Measurements from ENCODE around the gene CCDC91. TPM values are rescaled to one million over a fixed set of nuclear protein-coding genes. Genes with fewer than 3 reads are reported as not detected.

CCDC91 gene
- total RNA-seq, 1 experiment from 2014 or later = 15.7 TPM

DNA sequence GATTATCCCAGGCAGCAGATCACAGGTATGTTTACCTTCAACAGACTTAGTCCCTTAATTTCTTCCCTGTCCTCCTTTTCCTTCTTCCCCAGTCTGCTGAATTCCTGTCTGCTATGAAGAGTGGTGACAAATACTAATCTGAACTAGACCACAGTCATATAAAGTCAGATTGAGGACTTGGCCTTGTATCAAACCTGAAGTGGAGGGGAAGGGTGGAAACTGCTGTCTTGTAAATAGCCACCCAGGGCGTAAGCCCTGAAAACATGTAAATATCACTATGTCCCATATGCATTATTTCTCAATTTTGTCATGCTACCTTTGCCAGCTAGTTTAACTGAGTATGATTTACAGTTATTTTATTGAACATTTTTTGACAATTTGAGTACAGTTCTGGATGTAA is 368.0 kb downstream of the CCDC91 start:
- POLR2A ChIA-PET = no interaction called here
- Mint-ChIP-seq H3K27me3 (ENCODE audit: low read depth) (no peaks in the 10 kb centered on the region), H3K4me1 (peaks cover 18% of the 10 kb centered on the region), H3K4me3 (no peak overlapping the region), H3K27ac (no peak overlapping the region), H3K9me3 (no peaks in the 10 kb centered on the region), H3K36me3 (no peaks in the 10 kb centered on the region)
- no peak for ATAC-seq
- no peak for DNase-seq (ENCODE audit: low spot score)
- CTCF ChIA-PET = no interaction called here
- TF ChIP-seq HMGA2 (CRISPR knock-in tag; IDR thresholded peaks at IDR 0.05) = no peak
- no peak for TF ChIP-seq JUN (CRISPR knock-in tag; IDR thresholded peaks at IDR 0.05)
- TF ChIP-seq, protein P1, sequence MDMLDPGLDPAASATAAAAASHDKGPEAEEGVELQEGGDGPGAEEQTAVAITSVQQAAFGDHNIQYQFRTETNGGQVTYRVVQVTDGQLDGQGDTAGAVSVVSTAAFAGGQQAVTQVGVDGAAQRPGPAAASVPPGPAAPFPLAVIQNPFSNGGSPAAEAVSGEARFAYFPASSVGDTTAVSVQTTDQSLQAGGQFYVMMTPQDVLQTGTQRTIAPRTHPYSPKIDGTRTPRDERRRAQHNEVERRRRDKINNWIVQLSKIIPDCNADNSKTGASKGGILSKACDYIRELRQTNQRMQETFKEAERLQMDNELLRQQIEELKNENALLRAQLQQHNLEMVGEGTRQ (CRISPR knock-in tag; IDR thresholded peaks at IDR 0.05) = no peak
- no peak for TF ChIP-seq NFE2L1 (CRISPR knock-in tag; IDR thresholded peaks at IDR 0.05)
- no peak for TF ChIP-seq ATF1 (CRISPR knock-in tag; IDR thresholded peaks at IDR 0.05)
- no peak for TF ChIP-seq GRHL2 (CRISPR knock-in tag; IDR thresholded peaks at IDR 0.05; ENCODE audit: insufficient replicate concordance, severe bottlenecking)
- no peak for TF ChIP-seq CREB1 (CRISPR knock-in tag; IDR thresholded peaks at IDR 0.05)

DNA sequence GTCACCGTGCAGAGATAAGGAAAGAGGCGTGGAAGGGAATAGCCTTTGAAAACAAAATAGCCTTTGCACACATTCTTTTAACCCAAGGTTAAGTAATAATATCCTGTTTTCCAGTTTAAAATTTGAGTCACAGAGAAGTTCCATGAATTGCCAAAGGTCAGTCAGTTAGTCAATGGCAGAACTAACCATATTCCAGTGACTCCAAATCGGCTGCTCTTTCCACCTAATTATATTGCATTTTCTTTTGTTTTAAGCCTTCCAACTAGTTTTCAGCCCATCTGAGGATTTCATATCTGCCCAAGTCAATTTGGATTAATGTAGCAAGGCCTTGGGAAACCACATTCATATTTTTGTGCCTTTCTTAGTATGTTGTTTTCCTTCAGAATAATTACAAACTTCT is 373.0 kb downstream of the CCDC91 start:
- H3K9me3 Mint-ChIP-seq = peaks cover 4% of the 10 kb centered on the region
- no peak for TF ChIP-seq ZNF396 (CRISPR knock-in tag; IDR thresholded peaks at IDR 0.05; ENCODE audit: borderline replicate concordance)
- TF ChIP-seq, protein P2, sequence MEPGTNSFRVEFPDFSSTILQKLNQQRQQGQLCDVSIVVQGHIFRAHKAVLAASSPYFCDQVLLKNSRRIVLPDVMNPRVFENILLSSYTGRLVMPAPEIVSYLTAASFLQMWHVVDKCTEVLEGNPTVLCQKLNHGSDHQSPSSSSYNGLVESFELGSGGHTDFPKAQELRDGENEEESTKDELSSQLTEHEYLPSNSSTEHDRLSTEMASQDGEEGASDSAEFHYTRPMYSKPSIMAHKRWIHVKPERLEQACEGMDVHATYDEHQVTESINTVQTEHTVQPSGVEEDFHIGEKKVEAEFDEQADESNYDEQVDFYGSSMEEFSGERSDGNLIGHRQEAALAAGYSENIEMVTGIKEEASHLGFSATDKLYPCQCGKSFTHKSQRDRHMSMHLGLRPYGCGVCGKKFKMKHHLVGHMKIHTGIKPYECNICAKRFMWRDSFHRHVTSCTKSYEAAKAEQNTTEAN (CRISPR knock-in tag; IDR thresholded peaks at IDR 0.05) = no peak
- TF ChIP-seq, protein P3, sequence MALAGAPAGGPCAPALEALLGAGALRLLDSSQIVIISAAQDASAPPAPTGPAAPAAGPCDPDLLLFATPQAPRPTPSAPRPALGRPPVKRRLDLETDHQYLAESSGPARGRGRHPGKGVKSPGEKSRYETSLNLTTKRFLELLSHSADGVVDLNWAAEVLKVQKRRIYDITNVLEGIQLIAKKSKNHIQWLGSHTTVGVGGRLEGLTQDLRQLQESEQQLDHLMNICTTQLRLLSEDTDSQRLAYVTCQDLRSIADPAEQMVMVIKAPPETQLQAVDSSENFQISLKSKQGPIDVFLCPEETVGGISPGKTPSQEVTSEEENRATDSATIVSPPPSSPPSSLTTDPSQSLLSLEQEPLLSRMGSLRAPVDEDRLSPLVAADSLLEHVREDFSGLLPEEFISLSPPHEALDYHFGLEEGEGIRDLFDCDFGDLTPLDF (CRISPR knock-in tag; IDR thresholded peaks at IDR 0.05) = no peak
- TF ChIP-seq, protein P4, sequence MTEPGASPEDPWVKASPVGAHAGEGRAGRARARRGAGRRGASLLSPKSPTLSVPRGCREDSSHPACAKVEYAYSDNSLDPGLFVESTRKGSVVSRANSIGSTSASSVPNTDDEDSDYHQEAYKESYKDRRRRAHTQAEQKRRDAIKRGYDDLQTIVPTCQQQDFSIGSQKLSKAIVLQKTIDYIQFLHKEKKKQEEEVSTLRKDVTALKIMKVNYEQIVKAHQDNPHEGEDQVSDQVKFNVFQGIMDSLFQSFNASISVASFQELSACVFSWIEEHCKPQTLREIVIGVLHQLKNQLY (CRISPR knock-in tag; IDR thresholded peaks at IDR 0.05) = no peak
- TF ChIP-seq IRF2 (CRISPR knock-in tag; IDR thresholded peaks at IDR 0.05; ENCODE audit: borderline replicate concordance, low read depth) = no peak
- TF ChIP-seq, protein P5, sequence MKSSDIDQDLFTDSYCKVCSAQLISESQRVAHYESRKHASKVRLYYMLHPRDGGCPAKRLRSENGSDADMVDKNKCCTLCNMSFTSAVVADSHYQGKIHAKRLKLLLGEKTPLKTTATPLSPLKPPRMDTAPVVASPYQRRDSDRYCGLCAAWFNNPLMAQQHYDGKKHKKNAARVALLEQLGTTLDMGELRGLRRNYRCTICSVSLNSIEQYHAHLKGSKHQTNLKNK (CRISPR knock-in tag; IDR thresholded peaks at IDR 0.05) = no peak
- no peak for TF ChIP-seq SMAD4 (CRISPR knock-in tag; IDR thresholded peaks at IDR 0.05)
- TF ChIP-seq ELF4 (CRISPR knock-in tag; IDR thresholded peaks at IDR 0.05; ENCODE audit: low read depth) = no peak
- TF ChIP-seq JUN (CRISPR knock-in tag; IDR thresholded peaks at IDR 0.05) = no peak
- TF ChIP-seq PRRX2 (CRISPR knock-in tag; IDR thresholded peaks at IDR 0.05) = no peak
- no peak for TF ChIP-seq SOX15 (CRISPR knock-in tag; IDR thresholded peaks at IDR 0.05)
- ATAC-seq = no peak
- CTCF ChIA-PET = no interaction called here
- POLR2A ChIA-PET = no interaction called here
- no peak for DNase-seq (ENCODE audit: low spot score)
- H3K4me3 Mint-ChIP-seq = no peak overlapping the region
- H3K36me3 Mint-ChIP-seq = no peaks in the 10 kb centered on the region
- H3K27ac Mint-ChIP-seq = no peak overlapping the region
- H3K27me3 Mint-ChIP-seq (ENCODE audit: low read depth) = no peaks in the 10 kb centered on the region
- no peaks in the 10 kb centered on the region for H3K4me1 Mint-ChIP-seq

DNA sequence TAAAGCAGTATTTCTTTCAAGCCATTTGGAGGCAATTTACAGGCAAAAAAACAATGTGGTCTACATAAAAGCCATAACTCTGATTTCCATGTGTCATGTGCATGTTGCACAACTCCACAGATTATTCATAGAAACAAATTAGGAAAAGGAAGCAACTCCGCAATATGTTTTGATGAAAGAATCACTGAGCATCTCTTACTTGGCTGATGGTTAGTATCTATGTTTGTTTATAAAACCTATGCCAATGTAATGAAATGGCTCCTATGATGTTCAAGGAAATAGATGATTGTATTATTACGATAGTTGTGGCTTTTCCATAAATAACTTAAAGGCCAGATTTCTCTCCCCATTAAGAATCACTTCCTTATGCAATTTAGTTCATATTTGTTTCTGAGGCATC is 373.7 kb downstream of the CCDC91 start:
- Mint-ChIP-seq H3K9me3 (peaks cover 4% of the 10 kb centered on the region), H3K27ac (no peak overlapping the region), H3K4me3 (no peak overlapping the region), H3K4me1 (no peaks in the 10 kb centered on the region), H3K36me3 (no peaks in the 10 kb centered on the region), H3K27me3 (ENCODE audit: low read depth) (no peaks in the 10 kb centered on the region)
- CTCF ChIA-PET = no interaction called here
- DNase-seq (ENCODE audit: low spot score) (no peak), ATAC-seq (no peak)
- POLR2A ChIA-PET = no interaction called here
- TF ChIP-seq, protein P6, sequence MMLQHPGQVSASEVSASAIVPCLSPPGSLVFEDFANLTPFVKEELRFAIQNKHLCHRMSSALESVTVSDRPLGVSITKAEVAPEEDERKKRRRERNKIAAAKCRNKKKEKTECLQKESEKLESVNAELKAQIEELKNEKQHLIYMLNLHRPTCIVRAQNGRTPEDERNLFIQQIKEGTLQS (CRISPR knock-in tag; conservative IDR thresholded peaks at IDR 0.05) = no peak
- TF ChIP-seq NR3C1 (CRISPR knock-in tag; conservative IDR thresholded peaks at IDR 0.05; ENCODE audit: low read depth) = no peak
- no peak for TF ChIP-seq JUN (CRISPR knock-in tag; IDR thresholded peaks at IDR 0.05)
